ENCODE measurements around the gene ARL8B.
"Not testable (repeated sequence)": the region's sequence is repeated elsewhere in the genome, so short reads cannot be mapped to it uniquely, and the experiment has no call there.

The ARL8B gene

GRCh38 chr3:5149306-5149880 is 27.3 kb downstream of the ARL8B start:
- DNase-seq: no peak

GRCh38 chr3:5151586-5151985 is 29.5 kb downstream of the ARL8B start:
- no peak for DNase-seq

- DNase-seq: no peak
These were observed 31.0 kb downstream of the ARL8B start for GRCh38 chr3:5153074-5153473.

GRCh38 chr3:5155241-5155640 is 33.1 kb downstream of the ARL8B start:
- no peak for DNase-seq

- DNase-seq: no peak
These were observed 38.2 kb downstream of the ARL8B start for GRCh38 chr3:5160321-5160720.

GRCh38 chr3:5160940-5161858 is 39.1 kb downstream of the ARL8B start:
- DNase-seq: no peak

GRCh38 chr3:5162102-5162501 is 40.0 kb downstream of the ARL8B start:
- no peak for DNase-seq

GRCh38 chr3:5165698-5166097 is 43.6 kb downstream of the ARL8B start:
- DNase-seq: no peak

- DNase-seq: no peak
These were observed 44.8 kb downstream of the ARL8B start for GRCh38 chr3:5166846-5167245.

GRCh38 chr3:5168110-5168509 is 46.0 kb downstream of the ARL8B start:
- DNase-seq: no peak

- no peak for DNase-seq
These were observed 47.7 kb downstream of the ARL8B start for GRCh38 chr3:5169807-5170206.

- DNase-seq: no peak
These were observed 48.9 kb downstream of the ARL8B start for GRCh38 chr3:5170975-5171374.

- no peak for DNase-seq
These were observed 49.9 kb downstream of the ARL8B start for GRCh38 chr3:5172018-5172417.

GRCh38 chr3:5179036-5179435 is 56.9 kb downstream of the ARL8B start:
- DNase-seq: not testable (repeated sequence)

GRCh38 chr3:5181469-5182141 is 59.5 kb downstream of the ARL8B start:
- no peak for DNase-seq

- DNase-seq: not testable (repeated sequence)
These were observed 61.6 kb downstream of the ARL8B start for GRCh38 chr3:5183714-5184113.

GRCh38 chr3:5184499-5184898 is 62.4 kb downstream of the ARL8B start:
- DNase-seq: no peak

- DNase-seq: no peak
These were observed 63.1 kb downstream of the ARL8B start for GRCh38 chr3:5185093-5185673.

GRCh38 chr3:5186089-5186857 is 64.2 kb downstream of the ARL8B start:
- no peak for DNase-seq

GRCh38 chr3:5186858-5187155 is 64.7 kb downstream of the ARL8B start:
- DNase-seq: no peak

- DNase-seq: peak; percentile 95
These were observed 65.2 kb downstream of the ARL8B start, which contains the start of gene EDEM1 for GRCh38 chr3:5187156-5187919. Gene EDEM1 (plus strand): TSS chr3:5187707. CDS start chr3:5187806, 99 bp downstream.

- peak; percentile 49 for DNase-seq
These were observed 65.9 kb downstream of the ARL8B start for GRCh38 chr3:5187920-5188418.
